ENCODE results near the gene CDK14.

Gene CDK14

DNA sequence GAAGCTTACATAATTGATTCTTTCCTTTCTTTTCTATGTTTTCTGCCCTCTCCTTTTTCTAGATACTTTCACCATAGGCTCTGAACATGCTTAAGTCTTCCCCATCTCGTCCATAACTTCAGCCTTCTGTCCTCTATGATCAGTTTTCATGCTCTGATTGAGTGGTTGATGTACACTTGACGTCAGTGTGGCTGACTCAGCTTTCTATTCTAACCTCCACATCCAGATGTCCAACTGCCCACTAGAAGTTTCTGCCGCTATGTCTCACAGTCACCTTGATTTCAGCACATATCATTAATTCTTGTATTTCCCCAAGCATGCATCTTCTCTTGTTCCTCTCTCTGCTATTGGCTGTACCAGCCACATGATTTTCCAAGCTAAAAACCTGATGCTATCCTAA is 15.0 kb downstream of the CDK14 start:
- Histone ChIP-seq H3K79me2 (ENCODE audit: insufficient read depth, low read length) (no peaks in the 10 kb centered on the region), H3K4me3 (ENCODE audit: low read depth in 1 of 2, low read length in 2 of 2) (no peak overlapping the region), H4K20me1 (ENCODE audit: insufficient read depth, low read length) (no peaks in the 10 kb centered on the region), H3K9me3 (ENCODE audit: insufficient read depth, low read length, severe bottlenecking) (no peaks in the 10 kb centered on the region), H3K4me1 (ENCODE audit: insufficient read depth, low read length) (no peaks in the 10 kb centered on the region), H3K4me2 (ENCODE audit: insufficient read depth, low read length) (no peak overlapping the region), H2AFZ (ENCODE audit: low read depth, low read length) (no peak overlapping the region), H3K27ac (ENCODE audit: low read length) (no peak overlapping the region), H3K27me3 (ENCODE audit: insufficient read depth, low read length, poor library complexity) (no peaks in the 10 kb centered on the region), H3K36me3 (ENCODE audit: insufficient read depth, low read length) (no peaks in the 10 kb centered on the region), H3K9ac (ENCODE audit: low read depth, low read length) (no peak overlapping the region)
- DNase-seq: no peak
- TF ChIP-seq, protein P1, sequence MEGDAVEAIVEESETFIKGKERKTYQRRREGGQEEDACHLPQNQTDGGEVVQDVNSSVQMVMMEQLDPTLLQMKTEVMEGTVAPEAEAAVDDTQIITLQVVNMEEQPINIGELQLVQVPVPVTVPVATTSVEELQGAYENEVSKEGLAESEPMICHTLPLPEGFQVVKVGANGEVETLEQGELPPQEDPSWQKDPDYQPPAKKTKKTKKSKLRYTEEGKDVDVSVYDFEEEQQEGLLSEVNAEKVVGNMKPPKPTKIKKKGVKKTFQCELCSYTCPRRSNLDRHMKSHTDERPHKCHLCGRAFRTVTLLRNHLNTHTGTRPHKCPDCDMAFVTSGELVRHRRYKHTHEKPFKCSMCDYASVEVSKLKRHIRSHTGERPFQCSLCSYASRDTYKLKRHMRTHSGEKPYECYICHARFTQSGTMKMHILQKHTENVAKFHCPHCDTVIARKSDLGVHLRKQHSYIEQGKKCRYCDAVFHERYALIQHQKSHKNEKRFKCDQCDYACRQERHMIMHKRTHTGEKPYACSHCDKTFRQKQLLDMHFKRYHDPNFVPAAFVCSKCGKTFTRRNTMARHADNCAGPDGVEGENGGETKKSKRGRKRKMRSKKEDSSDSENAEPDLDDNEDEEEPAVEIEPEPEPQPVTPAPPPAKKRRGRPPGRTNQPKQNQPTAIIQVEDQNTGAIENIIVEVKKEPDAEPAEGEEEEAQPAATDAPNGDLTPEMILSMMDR (IDR thresholded peaks at IDR 0.05; ENCODE audit: borderline replicate concordance, extremely low read depth, low read length, poor library complexity, severe bottlenecking): no peak
- TF ChIP-seq EZH2 (IDR thresholded peaks at IDR 0.05; ENCODE audit: borderline replicate concordance, low read depth, low read length, severe bottlenecking): no peak
- ATAC-seq (ENCODE audit: insufficient read depth, low read depth): no peak

DNA sequence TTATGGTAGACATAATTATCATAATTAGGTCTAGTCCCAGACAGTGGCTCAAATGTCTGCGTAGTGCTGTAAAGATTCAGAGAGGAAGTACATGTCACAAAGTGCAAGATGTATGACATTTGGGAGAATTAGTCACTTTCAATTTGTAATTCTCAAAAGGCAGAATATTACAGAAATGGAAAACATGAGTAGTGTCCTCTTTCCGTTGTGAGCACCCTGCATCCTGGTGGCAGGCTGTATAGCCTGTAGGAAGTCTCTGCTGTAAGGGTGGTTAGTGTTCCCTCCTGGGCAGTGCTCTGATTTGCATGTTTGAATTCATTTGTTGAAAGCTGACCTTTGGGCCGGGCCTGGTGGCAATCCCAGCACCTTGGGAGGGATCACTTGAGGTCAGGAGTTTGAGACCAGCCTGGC is 17.0 kb downstream of the CDK14 start:
- ATAC-seq (ENCODE audit: insufficient read depth, low read depth) (no peak), DNase-seq (no peak)
- Histone ChIP-seq H3K4me3 (ENCODE audit: low read depth in 1 of 2, low read length in 2 of 2) (no peak overlapping the region), H3K9me3 (ENCODE audit: insufficient read depth, low read length, severe bottlenecking) (no peaks in the 10 kb centered on the region), H3K27me3 (ENCODE audit: insufficient read depth, low read length, poor library complexity) (no peaks in the 10 kb centered on the region), H3K4me1 (ENCODE audit: insufficient read depth, low read length) (no peaks in the 10 kb centered on the region), H3K4me2 (ENCODE audit: insufficient read depth, low read length) (no peak overlapping the region), H3K9ac (ENCODE audit: low read depth, low read length) (no peak overlapping the region), H3K27ac (ENCODE audit: low read length) (no peak overlapping the region), H4K20me1 (ENCODE audit: insufficient read depth, low read length) (no peaks in the 10 kb centered on the region), H2AFZ (ENCODE audit: low read depth, low read length) (no peak overlapping the region), H3K79me2 (ENCODE audit: insufficient read depth, low read length) (no peaks in the 10 kb centered on the region), H3K36me3 (ENCODE audit: insufficient read depth, low read length) (no peaks in the 10 kb centered on the region)
- TF ChIP-seq EZH2 (IDR thresholded peaks at IDR 0.05; ENCODE audit: borderline replicate concordance, low read depth, low read length, severe bottlenecking): no peak
- TF ChIP-seq, protein P1 (IDR thresholded peaks at IDR 0.05; ENCODE audit: borderline replicate concordance, extremely low read depth, low read length, poor library complexity, severe bottlenecking): no peak

DNA sequence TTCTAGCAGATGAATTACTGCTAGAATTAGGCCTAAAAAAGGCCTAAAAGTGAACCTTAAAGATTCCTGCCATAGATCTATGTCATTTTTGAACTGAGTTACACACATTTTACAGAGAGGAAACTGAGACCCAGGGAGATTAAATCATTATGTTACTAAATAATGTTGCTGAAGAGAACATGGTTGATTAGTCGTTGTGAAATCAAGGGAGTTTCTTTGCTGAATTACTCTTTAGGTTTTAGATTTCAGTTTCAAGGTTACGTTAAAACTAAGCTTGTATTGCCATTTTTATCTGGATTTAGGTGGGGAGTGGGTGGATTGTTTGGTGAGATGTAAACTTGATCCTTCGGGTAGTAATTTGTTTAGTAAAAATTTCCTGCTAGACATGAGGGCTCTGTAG is 21.3 kb downstream of the CDK14 start:
- Histone ChIP-seq H3K27me3 (ENCODE audit: insufficient read depth, low read length, poor library complexity) (no peaks in the 10 kb centered on the region), H4K20me1 (ENCODE audit: insufficient read depth, low read length) (no peaks in the 10 kb centered on the region), H3K4me1 (ENCODE audit: insufficient read depth, low read length) (no peaks in the 10 kb centered on the region), H3K27ac (ENCODE audit: low read length) (no peak overlapping the region), H3K4me2 (ENCODE audit: insufficient read depth, low read length) (no peak overlapping the region), H3K79me2 (ENCODE audit: insufficient read depth, low read length) (no peaks in the 10 kb centered on the region), H3K9ac (ENCODE audit: low read depth, low read length) (no peak overlapping the region), H2AFZ (ENCODE audit: low read depth, low read length) (no peak overlapping the region), H3K4me3 (ENCODE audit: low read depth in 1 of 2, low read length in 2 of 2) (no peak overlapping the region), H3K9me3 (ENCODE audit: insufficient read depth, low read length, severe bottlenecking) (no peaks in the 10 kb centered on the region), H3K36me3 (ENCODE audit: insufficient read depth, low read length) (no peaks in the 10 kb centered on the region)
- TF ChIP-seq, protein P1 (IDR thresholded peaks at IDR 0.05; ENCODE audit: borderline replicate concordance, extremely low read depth, low read length, poor library complexity, severe bottlenecking): no peak
- no peak for ATAC-seq (ENCODE audit: insufficient read depth, low read depth)
- DNase-seq: no peak

DNA sequence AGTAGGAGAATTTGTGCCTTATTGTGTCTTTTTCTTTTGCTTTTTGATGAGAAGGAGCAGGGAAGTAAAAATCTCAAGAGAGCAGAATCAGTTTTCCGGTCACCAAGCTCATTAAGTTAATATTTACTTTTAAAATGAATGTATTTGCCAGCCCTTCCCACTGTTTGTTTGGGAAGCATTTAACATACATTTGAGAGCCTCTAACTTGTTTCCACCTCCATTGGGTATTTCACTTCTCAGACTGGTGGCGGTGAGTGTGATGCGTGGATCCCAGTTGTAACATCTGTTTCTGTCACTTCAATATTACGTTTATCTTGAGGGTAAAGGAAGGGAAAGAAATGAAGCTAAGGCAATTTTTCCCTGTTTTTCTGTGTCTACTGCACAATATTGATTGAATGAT is 22.8 kb downstream of the CDK14 start:
- TF ChIP-seq, protein P1 (IDR thresholded peaks at IDR 0.05; ENCODE audit: borderline replicate concordance, extremely low read depth, low read length, poor library complexity, severe bottlenecking): no peak
- TF ChIP-seq EZH2 (IDR thresholded peaks at IDR 0.05; ENCODE audit: borderline replicate concordance, low read depth, low read length, severe bottlenecking): no peak
- no peak overlapping the region for H3K4me3 ChIP-seq (ENCODE audit: low read depth in 1 of 2, low read length in 2 of 2)
- no peak overlapping the region for H3K27ac ChIP-seq (ENCODE audit: low read length)
- no peaks in the 10 kb centered on the region for H3K79me2 ChIP-seq (ENCODE audit: insufficient read depth, low read length)
- DNase-seq (no peak), ATAC-seq (ENCODE audit: insufficient read depth, low read depth) (no peak)
- no peaks in the 10 kb centered on the region for H3K27me3 ChIP-seq (ENCODE audit: insufficient read depth, low read length, poor library complexity)
- no peaks in the 10 kb centered on the region for H3K4me1 ChIP-seq (ENCODE audit: insufficient read depth, low read length)
- H3K9ac ChIP-seq (ENCODE audit: low read depth, low read length): no peak overlapping the region
- no peaks in the 10 kb centered on the region for H3K36me3 ChIP-seq (ENCODE audit: insufficient read depth, low read length)
- no peak overlapping the region for H3K4me2 ChIP-seq (ENCODE audit: insufficient read depth, low read length)
- no peaks in the 10 kb centered on the region for H3K9me3 ChIP-seq (ENCODE audit: insufficient read depth, low read length, severe bottlenecking)
- H2AFZ ChIP-seq (ENCODE audit: low read depth, low read length): no peak overlapping the region
- no peaks in the 10 kb centered on the region for H4K20me1 ChIP-seq (ENCODE audit: insufficient read depth, low read length)

Data from DND-41 (cell line).